A549 (cell line): ENCODE data around the gene PXDC1.

Experiments
- CHD2 ChIP-seq: fragments of 150-350 bp; IDR thresholded peaks from 2 replicates; pipeline ENCODE4 v1.6.1; 2014; ENCODE audit warnings: low read length; ENCODE audit not compliant: partially characterized antibody
- ESRRA ChIP-seq: fragments of 150-350 bp; IDR thresholded peaks from 2 replicates; pipeline ENCODE4 v1.6.1; 2014; ENCODE audit warnings: mild to moderate bottlenecking, low read length, borderline replicate concordance
- HDAC2 ChIP-seq: fragments of 200-600 bp; sonication (generic); IDR thresholded peaks from 2 replicates; pipeline ENCODE4 v1.6.1; 2016
- HOXA7 ChIP-seq: fragments of 250-450 bp; sonication (Bioruptor Pico); IDR thresholded peaks from 2 replicates; pipeline ENCODE4 v1.5.0; 2020; ENCODE audit warnings: mild to moderate bottlenecking, moderate library complexity
- MAZ ChIP-seq: fragments of 150-350 bp; IDR thresholded peaks from 2 replicates; pipeline ENCODE4 v1.6.1; 2014; ENCODE audit warnings: antibody characterized with exemption, low read depth, low read length, borderline replicate concordance
- POLR2A ChIP-seq: IDR thresholded peaks from 2 replicates; pipeline ENCODE4 v1.6.1; 2012; ENCODE audit warnings: mild to moderate bottlenecking, low read length
- RCOR1 ChIP-seq: fragments of 150-350 bp; IDR thresholded peaks from 2 replicates; pipeline ENCODE4 v1.6.1; 2014; ENCODE audit warnings: antibody characterized with exemption, low read length, low read depth
- SMC3 ChIP-seq: fragments of >200 bp; sonication (Bioruptor Twin); formaldehyde crosslinking; IDR thresholded peaks from 3 replicates; pipeline ENCODE4 v1.6.1; 2018; ENCODE audit warnings: inconsistent platforms
- TP53 ChIP-seq: fragments of 250-450 bp; sonication (Bioruptor Pico); IDR thresholded peaks from 2 replicates; pipeline ENCODE4 v1.5.0; 2021; ENCODE audit warnings: mild to moderate bottlenecking, moderate library complexity
- TF ChIP-seq, protein P1 (sequence below): IDR thresholded peaks from 2 replicates; pipeline ENCODE4 v1.6.1; 2012
- TF ChIP-seq, protein P2 (sequence below): fragments of >200 bp; sonication (Bioruptor Twin); formaldehyde crosslinking; IDR thresholded peaks from 3 replicates; pipeline ENCODE4 v1.5.1; 2016
- TF ChIP-seq, protein P3 (sequence below): fragments of >200 bp; sonication (Bioruptor Twin); formaldehyde crosslinking; IDR thresholded peaks from 3 replicates; pipeline ENCODE4 v1.6.1; 2016

DNA sequence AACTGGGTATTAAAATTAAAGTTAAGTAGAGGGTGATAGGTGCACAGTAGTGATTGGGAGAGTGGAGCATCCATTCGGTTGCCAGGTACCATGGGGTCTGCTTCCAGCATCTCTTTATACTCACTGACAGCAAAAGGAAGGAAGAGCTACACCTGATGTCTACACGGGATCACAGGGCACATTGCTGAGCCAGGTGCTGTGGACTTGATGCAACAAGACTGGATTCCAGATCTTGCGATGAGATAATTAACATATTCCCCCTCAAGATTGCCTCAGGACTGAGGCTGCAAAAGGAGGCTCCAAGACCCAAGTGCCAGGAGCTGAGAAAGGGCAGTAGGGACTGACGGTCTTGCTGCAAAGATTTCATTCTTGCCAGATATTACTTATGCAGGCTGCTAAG lies 72.6 kb downstream of the PXDC1 start:
- TF ChIP-seq, protein P1, sequence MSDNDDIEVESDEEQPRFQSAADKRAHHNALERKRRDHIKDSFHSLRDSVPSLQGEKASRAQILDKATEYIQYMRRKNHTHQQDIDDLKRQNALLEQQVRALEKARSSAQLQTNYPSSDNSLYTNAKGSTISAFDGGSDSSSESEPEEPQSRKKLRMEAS: no peak
- TF ChIP-seq SMC3: no peak
- TF ChIP-seq, protein P2, sequence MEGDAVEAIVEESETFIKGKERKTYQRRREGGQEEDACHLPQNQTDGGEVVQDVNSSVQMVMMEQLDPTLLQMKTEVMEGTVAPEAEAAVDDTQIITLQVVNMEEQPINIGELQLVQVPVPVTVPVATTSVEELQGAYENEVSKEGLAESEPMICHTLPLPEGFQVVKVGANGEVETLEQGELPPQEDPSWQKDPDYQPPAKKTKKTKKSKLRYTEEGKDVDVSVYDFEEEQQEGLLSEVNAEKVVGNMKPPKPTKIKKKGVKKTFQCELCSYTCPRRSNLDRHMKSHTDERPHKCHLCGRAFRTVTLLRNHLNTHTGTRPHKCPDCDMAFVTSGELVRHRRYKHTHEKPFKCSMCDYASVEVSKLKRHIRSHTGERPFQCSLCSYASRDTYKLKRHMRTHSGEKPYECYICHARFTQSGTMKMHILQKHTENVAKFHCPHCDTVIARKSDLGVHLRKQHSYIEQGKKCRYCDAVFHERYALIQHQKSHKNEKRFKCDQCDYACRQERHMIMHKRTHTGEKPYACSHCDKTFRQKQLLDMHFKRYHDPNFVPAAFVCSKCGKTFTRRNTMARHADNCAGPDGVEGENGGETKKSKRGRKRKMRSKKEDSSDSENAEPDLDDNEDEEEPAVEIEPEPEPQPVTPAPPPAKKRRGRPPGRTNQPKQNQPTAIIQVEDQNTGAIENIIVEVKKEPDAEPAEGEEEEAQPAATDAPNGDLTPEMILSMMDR: no peak
- no peak for TF ChIP-seq ESRRA
- TF ChIP-seq POLR2A: no peak
- no peak for TF ChIP-seq CHD2
- TF ChIP-seq TP53 (CRISPR knock-in tag): no peak
- TF ChIP-seq HOXA7 (CRISPR knock-in tag): no peak
- TF ChIP-seq MAZ: no peak
- TF ChIP-seq RCOR1: no peak
- TF ChIP-seq, protein P3, sequence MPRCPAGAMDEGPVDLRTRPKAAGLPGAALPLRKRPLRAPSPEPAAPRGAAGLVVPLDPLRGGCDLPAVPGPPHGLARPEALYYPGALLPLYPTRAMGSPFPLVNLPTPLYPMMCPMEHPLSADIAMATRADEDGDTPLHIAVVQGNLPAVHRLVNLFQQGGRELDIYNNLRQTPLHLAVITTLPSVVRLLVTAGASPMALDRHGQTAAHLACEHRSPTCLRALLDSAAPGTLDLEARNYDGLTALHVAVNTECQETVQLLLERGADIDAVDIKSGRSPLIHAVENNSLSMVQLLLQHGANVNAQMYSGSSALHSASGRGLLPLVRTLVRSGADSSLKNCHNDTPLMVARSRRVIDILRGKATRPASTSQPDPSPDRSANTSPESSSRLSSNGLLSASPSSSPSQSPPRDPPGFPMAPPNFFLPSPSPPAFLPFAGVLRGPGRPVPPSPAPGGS: no peak
- TF ChIP-seq HDAC2: no peak
